HEK293 (cell line): ENCODE results near the gene CFAP299.

Experiments used
- CTCF ChIA-PET: fragments of 350-600 bp; formaldehyde crosslinking; extraction: SDS; loops from one replicate; lab custom pipeline; 2021; ENCODE audit warnings: antibody characterized with exemption; lab: Yijun Ruan, JAX
- POLR2A ChIA-PET: fragments of 300-600 bp; formaldehyde crosslinking; extraction: SDS; loops from one replicate; lab custom pipeline; 2020; ENCODE audit warnings: antibody characterized with exemption, inconsistent platforms; lab: Yijun Ruan, JAX
- H3K27ac ChIP-seq: fragments of 200-500 bp; sonication (Bioruptor generic); 2 replicates; pipeline ENCODE4 v1.5.1; 2014; ENCODE audit warnings: low read depth, low read length, control low read depth, inconsistent platforms; ENCODE audit errors: extremely low read depth
- H3K36me3 ChIP-seq, 2 experiments: fragments of 200-500 bp in 1 of 2; sonication (Bioruptor generic) in 1 of 2; 1 replicate in 1 of 2; 2 replicates in 1 of 2; pipeline ENCODE4 v1.5.1; 2014 to 2017; ENCODE audit warnings: inconsistent platforms in 2 of 2, low read length in 2 of 2; ENCODE audit not compliant: control insufficient read depth in 2 of 2, insufficient read depth in 1 of 2
- H3K4me1 ChIP-seq: fragments of 200-500 bp; sonication (Bioruptor generic); 2 replicates; pipeline ENCODE4 v1.5.1; 2014; ENCODE audit warnings: mild to moderate bottlenecking, low read length, inconsistent platforms; ENCODE audit not compliant: control insufficient read depth, insufficient read depth
- H3K4me3 ChIP-seq: 2 replicates; pipeline ENCODE4 v1.5.1; 2011; ENCODE audit warnings: low read depth, mild to moderate bottlenecking, control low read depth, low read length, moderate library complexity
- H3K9me3 ChIP-seq: fragments of 200-500 bp; sonication (Bioruptor generic); 2 replicates; pipeline ENCODE4 v1.5.1; 2014; ENCODE audit warnings: low read depth, low read length, inconsistent platforms; ENCODE audit not compliant: control insufficient read depth, insufficient read depth
- GLIS1 ChIP-seq: fragments of 450-650 bp; formaldehyde crosslinking; IDR thresholded peaks from 2 replicates; pipeline ENCODE4 v1.5.1; 2016; ENCODE audit warnings: missing biosample characterization, missing genetic modification characterization
- SP2 ChIP-seq: fragments of 450-650 bp; formaldehyde crosslinking; IDR thresholded peaks from 2 replicates; pipeline ENCODE4 v1.5.1; 2016; ENCODE audit warnings: missing biosample characterization, missing genetic modification characterization
- ZNF140 ChIP-seq: fragments of 450-650 bp; formaldehyde crosslinking; IDR thresholded peaks from 2 replicates; pipeline ENCODE4 v1.5.1; 2016; ENCODE audit warnings: missing biosample characterization, missing genetic modification characterization
- ZNF155 ChIP-seq: fragments of 450-650 bp; formaldehyde crosslinking; IDR thresholded peaks from 2 replicates; pipeline ENCODE4 v1.5.1; 2016; ENCODE audit warnings: missing biosample characterization, missing genetic modification characterization
- ZNF157 ChIP-seq: fragments of 450-650 bp; formaldehyde crosslinking; IDR thresholded peaks from 2 replicates; pipeline ENCODE4 v1.5.1; 2016; ENCODE audit warnings: missing biosample characterization, missing genetic modification characterization
- ZNF223 ChIP-seq: fragments of 450-650 bp; formaldehyde crosslinking; IDR thresholded peaks from 2 replicates; pipeline ENCODE4 v1.5.1; 2016; ENCODE audit warnings: missing biosample characterization, missing genetic modification characterization
- ZNF24 ChIP-seq: fragments of 450-650 bp; formaldehyde crosslinking; IDR thresholded peaks from 2 replicates; pipeline ENCODE4 v1.5.1; 2016; ENCODE audit warnings: missing biosample characterization, missing genetic modification characterization
- ZNF324 ChIP-seq: fragments of 450-650 bp; formaldehyde crosslinking; IDR thresholded peaks from 2 replicates; pipeline ENCODE4 v1.5.1; 2016; ENCODE audit warnings: missing biosample characterization, missing genetic modification characterization
- ZNF501 ChIP-seq: fragments of 450-650 bp; formaldehyde crosslinking; IDR thresholded peaks from 2 replicates; pipeline ENCODE4 v1.5.1; 2016; ENCODE audit warnings: missing biosample characterization, missing genetic modification characterization
- ZNF514 ChIP-seq: fragments of 450-650 bp; formaldehyde crosslinking; IDR thresholded peaks from 2 replicates; pipeline ENCODE4 v1.5.1; 2016; ENCODE audit warnings: missing biosample characterization, missing genetic modification characterization
- ZNF555 ChIP-seq: fragments of 450-650 bp; formaldehyde crosslinking; conservative IDR thresholded peaks from 2 replicates; pipeline ENCODE4 v1.5.1; 2017; ENCODE audit warnings: missing biosample characterization, mild to moderate bottlenecking, missing genetic modification characterization, inconsistent platforms
- ZNF624 ChIP-seq: fragments of 450-650 bp; formaldehyde crosslinking; IDR thresholded peaks from 2 replicates; pipeline ENCODE4 v1.5.1; 2017; ENCODE audit warnings: missing biosample characterization, missing genetic modification characterization
- ZNF626 ChIP-seq: fragments of 450-650 bp; sonication (Bioruptor Pico); formaldehyde crosslinking; IDR thresholded peaks from 2 replicates; pipeline ENCODE4 v1.5.1; 2018; ENCODE audit warnings: missing biosample characterization, missing genetic modification characterization, inconsistent platforms
- ZNF629 ChIP-seq: fragments of 450-650 bp; formaldehyde crosslinking; IDR thresholded peaks from 2 replicates; pipeline ENCODE4 v1.5.1; 2017; ENCODE audit warnings: missing biosample characterization, missing genetic modification characterization
- ZNF670 ChIP-seq: fragments of 450-650 bp; formaldehyde crosslinking; IDR thresholded peaks from 2 replicates; pipeline ENCODE4 v1.5.1; 2016; ENCODE audit warnings: missing biosample characterization, missing genetic modification characterization, low read depth
- ZSCAN23 ChIP-seq: fragments of 450-650 bp; formaldehyde crosslinking; IDR thresholded peaks from 2 replicates; pipeline ENCODE4 v1.5.1; 2016; ENCODE audit warnings: missing biosample characterization, missing genetic modification characterization
- TF ChIP-seq, protein P1 (sequence below): fragments of 450-650 bp; formaldehyde crosslinking; IDR thresholded peaks from 2 replicates; pipeline ENCODE4 v1.5.1; 2016; ENCODE audit warnings: missing biosample characterization, missing genetic modification characterization
- TF ChIP-seq, protein P2 (sequence below): fragments of 450-650 bp; formaldehyde crosslinking; IDR thresholded peaks from 2 replicates; pipeline ENCODE4 v1.5.1; 2016; ENCODE audit warnings: missing biosample characterization, missing genetic modification characterization, borderline replicate concordance
- TF ChIP-seq, protein P3 (sequence below): fragments of 450-650 bp; formaldehyde crosslinking; IDR thresholded peaks from 2 replicates; pipeline ENCODE4 v1.5.1; 2016; ENCODE audit warnings: missing biosample characterization, missing genetic modification characterization
- TF ChIP-seq, protein P4 (sequence below): fragments of 450-650 bp; formaldehyde crosslinking; IDR thresholded peaks from 2 replicates; pipeline ENCODE4 v1.5.1; 2016; ENCODE audit warnings: missing biosample characterization, missing genetic modification characterization
- TF ChIP-seq, protein P5 (sequence below): IDR thresholded peaks from 2 replicates; pipeline ENCODE4 v1.6.1; 2011; ENCODE audit warnings: mild to moderate bottlenecking, low read depth, low read length, borderline replicate concordance

Gene CFAP299

DNA sequence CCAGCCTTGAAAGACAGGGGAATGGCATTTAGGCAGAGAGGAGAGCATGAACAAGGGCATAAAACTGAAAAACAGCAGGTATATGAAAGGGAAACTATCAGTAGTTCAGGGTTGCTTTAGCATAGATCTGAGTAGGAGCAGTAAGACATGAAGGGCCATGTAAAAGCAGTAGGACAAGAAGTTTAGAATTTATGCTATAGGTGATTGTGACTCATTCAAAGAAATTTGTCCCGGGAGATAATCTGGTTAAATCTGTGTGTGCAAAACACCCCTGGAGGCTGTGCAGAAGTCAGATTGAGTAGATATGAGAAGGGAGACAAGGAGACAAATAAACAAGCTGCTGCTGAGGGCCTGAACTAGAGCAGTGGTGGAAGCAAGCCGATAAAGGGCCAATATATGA lies 585.9 kb downstream of the CFAP299 start:
- Histone ChIP-seq H3K4me3 (no peak overlapping the region), H3K36me3 (no peaks in the 10 kb centered on the region), H3K9me3 (no peaks in the 10 kb centered on the region), H3K4me1 (no peaks in the 10 kb centered on the region), H3K27ac (no peak overlapping the region)
- ChIA-PET POLR2A (no interaction called here), CTCF (interaction anchor here (0.6 to 0.7 kb wide), 2 partner anchors 29 to 736 kb away, joined by 3 read pairs; no protein-coding TSS in a partner anchor)
- no peak for TF ChIP-seq ZNF670 (tag by site-specific recombination)
- no peak for TF ChIP-seq ZNF626 (tag by site-specific recombination)
- TF ChIP-seq, protein P1, sequence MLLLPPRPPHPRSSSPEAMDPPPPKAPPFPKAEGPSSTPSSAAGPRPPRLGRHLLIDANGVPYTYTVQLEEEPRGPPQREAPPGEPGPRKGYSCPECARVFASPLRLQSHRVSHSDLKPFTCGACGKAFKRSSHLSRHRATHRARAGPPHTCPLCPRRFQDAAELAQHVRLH (tag by site-specific recombination), result no peak
- no peak for TF ChIP-seq ZNF514 (tag by site-specific recombination)
- no peak for TF ChIP-seq ZNF140 (tag by site-specific recombination)
- TF ChIP-seq ZNF24 (tag by site-specific recombination), result no peak
- TF ChIP-seq, protein P2, sequence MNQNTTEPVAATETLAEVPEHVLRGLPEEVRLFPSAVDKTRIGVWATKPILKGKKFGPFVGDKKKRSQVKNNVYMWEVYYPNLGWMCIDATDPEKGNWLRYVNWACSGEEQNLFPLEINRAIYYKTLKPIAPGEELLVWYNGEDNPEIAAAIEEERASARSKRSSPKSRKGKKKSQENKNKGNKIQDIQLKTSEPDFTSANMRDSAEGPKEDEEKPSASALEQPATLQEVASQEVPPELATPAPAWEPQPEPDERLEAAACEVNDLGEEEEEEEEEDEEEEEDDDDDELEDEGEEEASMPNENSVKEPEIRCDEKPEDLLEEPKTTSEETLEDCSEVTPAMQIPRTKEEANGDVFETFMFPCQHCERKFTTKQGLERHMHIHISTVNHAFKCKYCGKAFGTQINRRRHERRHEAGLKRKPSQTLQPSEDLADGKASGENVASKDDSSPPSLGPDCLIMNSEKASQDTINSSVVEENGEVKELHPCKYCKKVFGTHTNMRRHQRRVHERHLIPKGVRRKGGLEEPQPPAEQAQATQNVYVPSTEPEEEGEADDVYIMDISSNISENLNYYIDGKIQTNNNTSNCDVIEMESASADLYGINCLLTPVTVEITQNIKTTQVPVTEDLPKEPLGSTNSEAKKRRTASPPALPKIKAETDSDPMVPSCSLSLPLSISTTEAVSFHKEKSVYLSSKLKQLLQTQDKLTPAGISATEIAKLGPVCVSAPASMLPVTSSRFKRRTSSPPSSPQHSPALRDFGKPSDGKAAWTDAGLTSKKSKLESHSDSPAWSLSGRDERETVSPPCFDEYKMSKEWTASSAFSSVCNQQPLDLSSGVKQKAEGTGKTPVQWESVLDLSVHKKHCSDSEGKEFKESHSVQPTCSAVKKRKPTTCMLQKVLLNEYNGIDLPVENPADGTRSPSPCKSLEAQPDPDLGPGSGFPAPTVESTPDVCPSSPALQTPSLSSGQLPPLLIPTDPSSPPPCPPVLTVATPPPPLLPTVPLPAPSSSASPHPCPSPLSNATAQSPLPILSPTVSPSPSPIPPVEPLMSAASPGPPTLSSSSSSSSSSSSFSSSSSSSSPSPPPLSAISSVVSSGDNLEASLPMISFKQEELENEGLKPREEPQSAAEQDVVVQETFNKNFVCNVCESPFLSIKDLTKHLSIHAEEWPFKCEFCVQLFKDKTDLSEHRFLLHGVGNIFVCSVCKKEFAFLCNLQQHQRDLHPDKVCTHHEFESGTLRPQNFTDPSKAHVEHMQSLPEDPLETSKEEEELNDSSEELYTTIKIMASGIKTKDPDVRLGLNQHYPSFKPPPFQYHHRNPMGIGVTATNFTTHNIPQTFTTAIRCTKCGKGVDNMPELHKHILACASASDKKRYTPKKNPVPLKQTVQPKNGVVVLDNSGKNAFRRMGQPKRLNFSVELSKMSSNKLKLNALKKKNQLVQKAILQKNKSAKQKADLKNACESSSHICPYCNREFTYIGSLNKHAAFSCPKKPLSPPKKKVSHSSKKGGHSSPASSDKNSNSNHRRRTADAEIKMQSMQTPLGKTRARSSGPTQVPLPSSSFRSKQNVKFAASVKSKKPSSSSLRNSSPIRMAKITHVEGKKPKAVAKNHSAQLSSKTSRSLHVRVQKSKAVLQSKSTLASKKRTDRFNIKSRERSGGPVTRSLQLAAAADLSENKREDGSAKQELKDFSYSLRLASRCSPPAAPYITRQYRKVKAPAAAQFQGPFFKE, result no peak
- TF ChIP-seq ZNF155, result no peak

- Histone ChIP-seq H3K27ac (no peak overlapping the region), H3K4me3 (no peak overlapping the region), H3K9me3 (no peaks in the 10 kb centered on the region), H3K36me3 (no peaks in the 10 kb centered on the region), H3K4me1 (no peaks in the 10 kb centered on the region)
- ChIA-PET CTCF (no interaction called here), POLR2A (no interaction called here)
- no peak for TF ChIP-seq ZNF157 (tag by site-specific recombination)
- TF ChIP-seq, protein P3, sequence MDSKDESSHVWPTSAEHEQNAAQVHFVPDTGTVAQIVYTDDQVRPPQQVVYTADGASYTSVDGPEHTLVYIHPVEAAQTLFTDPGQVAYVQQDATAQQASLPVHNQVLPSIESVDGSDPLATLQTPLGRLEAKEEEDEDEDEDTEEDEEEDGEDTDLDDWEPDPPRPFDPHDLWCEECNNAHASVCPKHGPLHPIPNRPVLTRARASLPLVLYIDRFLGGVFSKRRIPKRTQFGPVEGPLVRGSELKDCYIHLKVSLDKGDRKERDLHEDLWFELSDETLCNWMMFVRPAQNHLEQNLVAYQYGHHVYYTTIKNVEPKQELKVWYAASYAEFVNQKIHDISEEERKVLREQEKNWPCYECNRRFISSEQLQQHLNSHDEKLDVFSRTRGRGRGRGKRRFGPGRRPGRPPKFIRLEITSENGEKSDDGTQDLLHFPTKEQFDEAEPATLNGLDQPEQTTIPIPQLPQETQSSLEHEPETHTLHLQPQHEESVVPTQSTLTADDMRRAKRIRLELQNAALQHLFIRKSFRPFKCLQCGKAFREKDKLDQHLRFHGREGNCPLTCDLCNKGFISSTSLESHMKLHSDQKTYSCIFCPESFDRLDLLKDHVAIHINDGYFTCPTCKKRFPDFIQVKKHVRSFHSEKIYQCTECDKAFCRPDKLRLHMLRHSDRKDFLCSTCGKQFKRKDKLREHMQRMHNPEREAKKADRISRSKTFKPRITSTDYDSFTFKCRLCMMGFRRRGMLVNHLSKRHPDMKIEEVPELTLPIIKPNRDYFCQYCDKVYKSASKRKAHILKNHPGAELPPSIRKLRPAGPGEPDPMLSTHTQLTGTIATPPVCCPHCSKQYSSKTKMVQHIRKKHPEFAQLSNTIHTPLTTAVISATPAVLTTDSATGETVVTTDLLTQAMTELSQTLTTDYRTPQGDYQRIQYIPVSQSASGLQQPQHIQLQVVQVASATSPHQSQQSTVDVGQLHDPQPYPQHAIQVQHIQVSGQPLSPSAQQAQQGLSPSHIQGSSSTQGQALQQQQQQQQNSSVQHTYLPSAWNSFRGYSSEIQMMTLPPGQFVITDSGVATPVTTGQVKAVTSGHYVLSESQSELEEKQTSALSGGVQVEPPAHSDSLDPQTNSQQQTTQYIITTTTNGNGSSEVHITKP (tag by site-specific recombination), result no peak
- TF ChIP-seq, protein P4, sequence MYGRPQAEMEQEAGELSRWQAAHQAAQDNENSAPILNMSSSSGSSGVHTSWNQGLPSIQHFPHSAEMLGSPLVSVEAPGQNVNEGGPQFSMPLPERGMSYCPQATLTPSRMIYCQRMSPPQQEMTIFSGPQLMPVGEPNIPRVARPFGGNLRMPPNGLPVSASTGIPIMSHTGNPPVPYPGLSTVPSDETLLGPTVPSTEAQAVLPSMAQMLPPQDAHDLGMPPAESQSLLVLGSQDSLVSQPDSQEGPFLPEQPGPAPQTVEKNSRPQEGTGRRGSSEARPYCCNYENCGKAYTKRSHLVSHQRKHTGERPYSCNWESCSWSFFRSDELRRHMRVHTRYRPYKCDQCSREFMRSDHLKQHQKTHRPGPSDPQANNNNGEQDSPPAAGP (tag by site-specific recombination), result no peak
- TF ChIP-seq ZNF324 (tag by site-specific recombination), result no peak
- no peak for TF ChIP-seq ZNF629 (tag by site-specific recombination)
- no peak for TF ChIP-seq ZNF223
- TF ChIP-seq SP2 (tag by site-specific recombination), result no peak
- TF ChIP-seq ZNF624, result no peak
- TF ChIP-seq ZNF501 (tag by site-specific recombination), result no peak
- no peak for TF ChIP-seq ZSCAN23 (tag by site-specific recombination)
- no peak for TF ChIP-seq ZNF555 (tag by site-specific recombination)
- TF ChIP-seq, protein P5, sequence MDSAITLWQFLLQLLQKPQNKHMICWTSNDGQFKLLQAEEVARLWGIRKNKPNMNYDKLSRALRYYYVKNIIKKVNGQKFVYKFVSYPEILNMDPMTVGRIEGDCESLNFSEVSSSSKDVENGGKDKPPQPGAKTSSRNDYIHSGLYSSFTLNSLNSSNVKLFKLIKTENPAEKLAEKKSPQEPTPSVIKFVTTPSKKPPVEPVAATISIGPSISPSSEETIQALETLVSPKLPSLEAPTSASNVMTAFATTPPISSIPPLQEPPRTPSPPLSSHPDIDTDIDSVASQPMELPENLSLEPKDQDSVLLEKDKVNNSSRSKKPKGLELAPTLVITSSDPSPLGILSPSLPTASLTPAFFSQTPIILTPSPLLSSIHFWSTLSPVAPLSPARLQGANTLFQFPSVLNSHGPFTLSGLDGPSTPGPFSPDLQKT, result no peak
- TF ChIP-seq GLIS1 (tag by site-specific recombination), result no peak
Observed at GRCh38 chr4:80922941-80923340, 587.4 kb downstream of the CFAP299 start.
